Neural progenitor cell (in vitro differentiated cells): ENCODE measurements around the gene C11orf58.

ENCODE experiments used
- EZH2phosphoT487 ChIP-seq: fragments of 200-600 bp; sonication (generic); IDR thresholded peaks from 2 replicates; pipeline ENCODE4 v1.6.1; 2017; ENCODE audit warnings: antibody characterized with exemption
- TF ChIP-seq, protein P1 (sequence below): fragments of 200-600 bp; sonication (generic); IDR thresholded peaks from 2 replicates; pipeline ENCODE4 v1.5.1; 2017; ENCODE audit warnings: antibody characterized with exemption, mild to moderate bottlenecking

GRCh38 chr11:16764888-16765287 lies 26.4 kb downstream of the C11orf58 start:
- TF ChIP-seq, protein P1, sequence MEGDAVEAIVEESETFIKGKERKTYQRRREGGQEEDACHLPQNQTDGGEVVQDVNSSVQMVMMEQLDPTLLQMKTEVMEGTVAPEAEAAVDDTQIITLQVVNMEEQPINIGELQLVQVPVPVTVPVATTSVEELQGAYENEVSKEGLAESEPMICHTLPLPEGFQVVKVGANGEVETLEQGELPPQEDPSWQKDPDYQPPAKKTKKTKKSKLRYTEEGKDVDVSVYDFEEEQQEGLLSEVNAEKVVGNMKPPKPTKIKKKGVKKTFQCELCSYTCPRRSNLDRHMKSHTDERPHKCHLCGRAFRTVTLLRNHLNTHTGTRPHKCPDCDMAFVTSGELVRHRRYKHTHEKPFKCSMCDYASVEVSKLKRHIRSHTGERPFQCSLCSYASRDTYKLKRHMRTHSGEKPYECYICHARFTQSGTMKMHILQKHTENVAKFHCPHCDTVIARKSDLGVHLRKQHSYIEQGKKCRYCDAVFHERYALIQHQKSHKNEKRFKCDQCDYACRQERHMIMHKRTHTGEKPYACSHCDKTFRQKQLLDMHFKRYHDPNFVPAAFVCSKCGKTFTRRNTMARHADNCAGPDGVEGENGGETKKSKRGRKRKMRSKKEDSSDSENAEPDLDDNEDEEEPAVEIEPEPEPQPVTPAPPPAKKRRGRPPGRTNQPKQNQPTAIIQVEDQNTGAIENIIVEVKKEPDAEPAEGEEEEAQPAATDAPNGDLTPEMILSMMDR = no peak
- TF ChIP-seq EZH2phosphoT487 = no peak
